Measurements from ENCODE around the gene ZNF628.

The ZNF628 gene

GRCh38 chr19:55497763-55498162 is 21.3 kb downstream of the ZNF628 start:
- no peak for DNase-seq

- no peak for DNase-seq
Measured at GRCh38 chr19:55498246-55498840, 21.9 kb downstream of the ZNF628 start.

GRCh38 chr19:55500368-55500952 is 24.0 kb downstream of the ZNF628 start:
- no peak for DNase-seq

DNA sequence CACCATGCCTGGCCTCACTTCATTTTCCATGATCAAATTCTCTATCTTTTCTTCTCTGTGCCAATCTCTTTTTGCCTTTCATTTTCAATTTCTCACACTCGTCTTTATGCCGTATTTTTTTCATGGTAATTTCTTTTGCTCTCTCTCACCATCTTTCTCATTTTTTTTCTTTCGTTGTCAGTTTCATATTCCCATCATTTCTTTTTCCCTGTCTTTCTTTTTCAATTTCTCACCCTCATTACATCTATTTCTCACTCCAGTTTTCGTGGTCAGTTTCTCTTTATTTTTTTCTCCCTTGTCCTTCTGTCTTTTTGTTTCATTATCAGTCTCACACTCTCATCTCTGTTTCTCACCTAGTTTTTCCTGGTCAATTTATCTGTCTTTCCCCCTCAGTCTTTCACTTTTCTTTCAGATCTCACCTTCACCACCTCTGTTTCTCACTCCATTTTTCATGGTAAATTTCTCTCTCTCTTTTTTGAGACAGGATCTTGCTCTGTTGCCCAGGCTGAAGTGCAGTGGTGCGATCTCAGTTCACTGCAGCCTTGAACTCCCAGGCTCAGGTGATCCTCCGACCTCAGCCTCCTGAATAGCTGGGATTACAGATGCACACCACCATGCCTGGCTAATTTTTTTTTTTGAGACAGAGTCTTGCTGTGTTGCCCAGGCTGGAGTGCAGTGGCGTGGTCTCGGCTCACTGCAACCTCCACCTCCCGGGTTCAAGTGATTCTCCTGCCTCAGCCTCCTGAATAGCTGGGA is 26.0 kb downstream of the ZNF628 start:
- no peak for DNase-seq

GRCh38 chr19:55503157-55503501 is 26.7 kb downstream of the ZNF628 start:
- no peak for DNase-seq

DNA sequence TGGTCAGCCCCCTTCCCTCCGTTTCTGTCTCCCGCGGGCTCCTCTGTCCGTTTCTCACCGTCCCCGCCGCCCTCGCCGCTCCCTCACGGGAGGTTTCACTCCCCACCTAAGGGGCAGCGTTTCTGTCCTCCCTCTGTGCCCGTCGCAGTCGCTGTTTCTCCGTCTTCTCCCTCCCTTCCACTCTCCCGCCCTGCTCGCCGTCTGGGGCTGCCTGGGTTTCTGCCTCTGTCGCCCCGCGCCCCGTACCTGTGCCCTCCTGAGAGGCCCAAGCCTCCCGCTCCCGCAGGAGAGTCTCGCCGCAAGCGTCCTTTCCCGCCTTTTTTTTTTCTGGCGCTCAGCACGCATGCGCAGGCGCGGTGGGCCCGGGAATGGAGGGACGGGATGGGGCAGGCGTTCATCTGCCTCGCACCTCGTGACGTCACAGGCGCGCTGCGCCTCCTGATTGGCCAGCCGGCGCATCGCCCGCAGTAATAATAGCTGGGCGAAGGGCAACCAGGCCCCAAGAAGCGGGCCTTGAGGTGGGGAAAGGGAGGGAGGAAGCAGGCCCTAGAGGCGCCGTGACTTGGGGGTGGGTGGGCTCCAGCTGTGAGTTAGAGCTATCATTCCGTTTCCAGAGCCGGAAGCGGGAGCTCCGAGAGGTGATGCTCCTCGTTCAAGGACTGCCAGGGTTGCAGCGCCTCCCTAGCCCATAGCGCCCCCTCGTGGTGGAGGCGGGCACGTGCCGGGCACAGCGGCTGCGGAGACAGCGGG is 27.3 kb downstream of the ZNF628 start:
- peak; percentile 95 for DNase-seq

GRCh38 chr19:55504252-55504603 is 27.8 kb downstream of the ZNF628 start:
- DNase-seq: no peak

DNA sequence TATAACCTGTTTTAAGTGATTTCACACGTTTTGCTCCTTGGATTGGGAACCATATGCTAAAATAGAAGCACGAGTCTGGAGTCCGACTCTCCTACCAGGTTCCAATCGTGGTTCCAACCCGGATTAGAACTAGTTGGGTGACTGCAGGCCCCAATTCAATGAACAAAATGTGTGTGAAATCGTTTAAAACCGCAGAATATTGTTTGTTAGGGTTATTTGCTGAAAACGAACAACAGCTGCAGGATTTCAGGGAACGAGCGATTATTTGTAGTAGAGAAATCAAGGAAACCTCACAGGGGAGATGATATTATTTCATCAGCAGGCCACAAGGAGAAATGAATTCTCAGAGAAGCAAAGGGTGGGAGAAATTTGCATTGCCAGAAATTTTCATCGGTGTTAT is 28.6 kb downstream of the ZNF628 start:
- DNase-seq: no peak

DNA sequence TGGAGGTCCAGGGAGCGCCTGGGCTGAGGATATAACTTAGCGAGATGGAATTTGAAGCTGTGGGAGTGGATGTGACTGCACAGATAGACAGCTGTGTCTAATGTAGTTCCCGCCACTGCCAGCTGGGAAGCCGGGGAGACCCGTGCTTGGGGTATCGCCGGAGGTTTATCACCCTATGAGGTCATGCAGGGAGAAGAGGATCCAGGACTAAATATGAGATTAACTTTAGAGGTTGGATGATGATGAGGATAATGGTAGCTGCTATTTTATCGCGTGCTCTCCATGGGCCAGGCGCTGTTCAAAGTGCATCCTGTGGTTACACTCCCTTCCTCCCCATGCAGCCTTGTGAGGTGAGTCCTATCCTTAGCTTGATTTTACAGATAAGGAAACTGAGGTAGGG is 31.7 kb downstream of the ZNF628 start:
- DNase-seq: no peak

DNA sequence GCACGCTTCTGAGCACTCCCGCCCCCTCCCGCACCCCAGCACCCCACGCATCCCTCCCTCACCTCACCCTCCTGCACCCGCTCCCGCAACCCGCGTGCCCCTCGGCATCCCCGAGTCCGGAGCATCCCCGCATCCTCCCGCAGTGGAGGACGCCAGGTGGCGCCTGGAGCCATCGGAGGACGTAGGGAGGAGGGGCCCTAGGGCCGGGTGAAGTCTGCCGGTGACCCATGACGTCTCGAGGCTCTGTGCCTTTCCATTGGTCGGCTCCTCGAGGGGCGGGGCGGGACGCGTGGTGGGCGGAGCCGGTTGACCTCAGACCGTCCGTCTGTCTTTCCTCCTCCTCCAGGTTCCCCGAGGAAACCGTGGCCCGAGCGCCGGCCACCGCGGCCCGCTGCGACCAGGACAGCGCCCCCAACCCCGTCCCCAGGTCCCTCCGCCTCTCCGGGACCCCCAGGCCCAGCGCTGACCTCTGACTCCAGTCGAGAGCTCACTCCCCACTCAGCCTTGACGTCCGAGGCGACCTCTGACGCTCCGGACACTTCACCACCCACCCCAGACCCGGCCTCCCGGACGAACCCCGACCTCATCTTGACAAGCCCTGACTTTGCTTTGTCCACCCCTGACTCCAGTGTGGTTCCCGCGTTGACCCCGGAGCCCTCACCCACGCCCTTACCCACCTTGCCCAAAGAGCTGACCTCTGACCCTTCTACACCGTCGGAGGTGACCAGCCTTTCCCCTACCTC is 40.6 kb downstream of the ZNF628 start:
- peak; percentile 92 for DNase-seq

DNA sequence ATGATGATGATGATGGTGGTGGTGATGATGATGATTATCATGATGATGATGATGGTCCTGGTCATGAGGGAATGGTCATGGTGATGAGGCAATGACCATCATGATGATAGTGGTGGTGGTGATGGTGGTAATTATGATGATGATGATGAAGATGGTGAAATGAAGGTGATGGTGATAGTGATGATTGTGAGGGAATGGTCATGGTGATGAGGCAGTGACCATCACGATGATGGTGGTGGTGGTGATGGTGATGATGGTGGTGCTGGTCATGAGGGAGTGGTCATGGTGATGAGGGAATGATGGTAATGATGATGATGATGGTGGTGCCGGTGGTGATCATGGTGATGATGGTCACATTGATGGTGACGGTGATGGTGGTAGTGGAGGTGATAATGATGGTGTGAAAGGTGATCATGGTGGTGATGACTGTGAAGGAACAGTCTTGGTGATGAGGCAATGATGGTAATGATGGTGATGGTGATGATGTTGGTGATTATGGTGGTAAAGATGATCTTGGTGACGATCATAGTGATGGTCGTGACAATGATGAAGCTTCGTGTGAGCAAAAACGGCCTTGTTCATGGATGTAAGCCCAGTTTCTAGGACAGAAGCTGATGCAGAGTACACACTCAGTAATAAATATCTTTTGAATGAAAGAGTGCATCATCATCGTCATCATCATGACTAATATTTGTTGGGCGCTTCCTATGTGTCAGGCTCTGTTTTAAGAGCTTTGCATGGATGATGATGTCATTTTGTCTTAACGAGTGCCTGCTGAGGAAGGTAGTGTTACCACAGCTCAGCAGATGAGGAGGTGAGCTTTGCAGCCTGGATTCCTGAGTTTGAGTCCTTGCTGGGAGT is 43.3 kb downstream of the ZNF628 start:
- DNase-seq: no peak

DNA sequence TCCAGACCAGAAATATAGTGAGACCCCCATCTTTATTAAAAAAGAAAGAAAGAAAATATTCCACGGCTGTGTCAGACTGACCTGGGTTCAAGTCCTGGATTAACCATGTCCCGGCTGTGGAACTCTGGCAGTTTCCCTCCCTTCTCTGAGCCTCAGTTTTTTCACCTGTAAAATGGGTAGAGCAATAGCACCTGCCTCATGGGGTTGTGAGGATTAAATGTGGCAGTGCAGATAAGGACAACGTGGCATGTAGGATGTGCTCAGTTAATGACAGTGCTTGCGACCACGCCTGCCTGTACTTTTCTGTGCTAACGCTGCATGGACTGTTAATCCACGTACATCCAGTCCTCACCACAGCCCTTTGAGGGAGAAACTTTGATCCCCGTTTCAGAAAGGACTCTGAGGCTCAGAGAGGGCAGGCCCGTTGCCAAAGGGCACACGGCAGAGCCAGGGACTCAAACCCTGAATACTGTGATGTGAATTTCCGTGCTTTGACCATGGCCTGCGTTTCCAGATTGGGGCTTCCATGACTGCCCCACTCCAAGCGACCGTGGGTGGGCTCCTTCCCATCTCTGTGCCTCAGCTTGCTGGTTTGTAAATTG is 44.4 kb downstream of the ZNF628 start:
- no peak for DNase-seq

DNA sequence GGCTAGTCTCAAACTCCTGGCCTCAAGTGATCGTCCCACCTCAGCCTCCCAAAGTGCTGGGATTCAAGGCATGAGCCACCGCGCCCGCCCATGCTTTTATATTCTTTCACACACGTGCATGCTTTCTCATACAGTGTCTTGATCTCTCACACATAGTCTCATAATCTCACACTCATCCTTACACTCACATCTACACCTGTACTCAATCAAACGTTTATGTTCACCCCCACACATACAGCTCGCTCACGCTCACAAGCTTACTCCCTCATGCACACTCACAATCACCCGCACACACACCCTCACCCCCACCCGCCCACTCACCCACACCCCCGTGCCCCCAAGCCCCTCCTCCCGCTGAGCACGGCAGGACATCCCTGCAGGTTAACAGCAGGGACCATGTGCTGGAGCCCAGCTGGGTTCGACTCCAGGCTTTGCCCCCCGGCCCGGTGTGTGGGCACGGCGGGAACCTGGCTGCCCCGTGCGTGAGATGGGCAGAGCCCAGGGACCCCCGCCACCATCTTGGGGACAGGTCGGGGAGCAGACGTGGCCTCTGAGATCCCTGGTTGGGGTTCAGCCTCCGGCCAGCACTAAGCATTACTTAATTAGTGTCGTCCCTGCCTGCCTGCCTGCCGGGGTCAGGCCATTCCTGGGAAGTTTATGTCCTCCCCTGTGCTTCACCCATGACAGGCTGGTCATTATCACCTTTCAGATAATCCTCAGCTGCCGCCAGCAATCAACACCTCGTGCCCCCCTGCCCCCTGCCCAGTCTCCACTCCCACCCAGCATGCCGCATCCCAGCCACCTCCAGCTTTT is 49.1 kb downstream of the ZNF628 start:
- no peak for DNase-seq

DNA sequence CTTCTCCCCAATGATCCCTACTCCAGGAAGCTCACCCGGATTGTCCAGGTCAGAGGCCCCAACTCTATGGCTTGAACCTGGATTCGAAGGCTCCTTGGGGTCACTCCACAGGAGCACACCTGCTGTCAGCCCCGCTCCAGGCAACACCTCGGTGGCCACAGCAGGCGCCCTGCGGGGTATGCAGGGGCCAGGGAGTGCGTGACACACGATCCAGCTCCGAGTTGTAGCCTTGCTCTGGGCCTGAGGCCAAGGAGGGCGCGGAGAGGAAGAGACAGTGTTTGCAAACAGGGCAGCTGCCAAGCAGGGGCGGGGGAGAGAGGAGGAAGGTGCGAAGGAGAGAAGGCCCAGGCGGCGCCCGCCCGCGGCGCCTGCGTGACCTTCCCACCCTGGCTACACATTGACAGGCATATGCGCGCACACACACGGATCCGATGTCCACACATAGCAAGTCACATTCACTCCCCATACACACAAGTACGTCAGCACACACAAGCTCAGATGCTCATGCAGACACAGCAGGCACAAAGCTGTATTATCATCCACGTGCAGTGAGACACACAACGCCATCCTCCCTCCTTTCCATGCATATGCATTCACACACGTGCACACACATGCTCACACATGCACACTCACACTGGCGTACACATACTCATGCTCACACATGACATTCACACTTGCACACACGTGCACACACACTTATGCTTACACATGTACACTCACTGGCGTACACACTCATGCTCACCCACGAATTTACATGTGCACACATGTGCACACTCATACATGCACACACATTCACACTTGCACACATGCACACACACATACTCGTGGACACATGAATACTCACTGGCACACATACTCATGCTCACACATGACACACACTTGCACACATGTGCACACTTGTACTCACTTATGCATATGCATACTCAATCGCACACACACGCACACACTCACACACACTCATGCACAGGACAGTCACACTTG is 50.1 kb downstream of the ZNF628 start:
- no peak for DNase-seq

DNA sequence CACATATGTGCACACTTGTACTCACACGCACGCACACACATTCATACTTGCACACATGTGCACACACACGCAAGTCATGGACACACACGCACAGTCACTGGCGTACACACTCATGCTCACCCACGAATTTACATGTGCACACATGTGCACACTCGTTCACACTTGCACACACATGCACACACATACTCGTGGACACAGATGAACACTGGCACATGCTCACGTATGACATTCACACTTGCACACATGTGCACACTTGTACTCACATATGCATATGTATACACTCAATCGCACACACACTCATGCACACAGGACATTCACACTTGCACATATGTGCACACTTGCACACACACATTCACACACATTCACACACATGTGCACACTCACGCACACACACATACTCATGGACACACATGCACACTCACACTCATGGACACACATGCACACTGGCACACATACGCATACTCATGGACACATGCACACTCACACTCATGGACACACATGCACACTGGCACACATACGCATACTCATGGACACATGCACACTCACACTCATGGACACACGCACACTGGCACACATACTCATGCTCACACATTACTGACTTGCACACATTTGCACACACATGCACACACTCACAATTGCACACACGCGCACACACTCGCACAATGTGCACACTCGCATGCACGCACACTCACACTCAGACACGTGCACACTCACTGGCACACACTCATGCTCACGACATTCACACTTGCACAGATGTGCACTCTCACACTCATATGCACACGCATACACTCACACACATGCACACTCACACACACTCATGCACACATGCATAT is 51.0 kb downstream of the ZNF628 start:
- DNase-seq: no peak

DNA sequence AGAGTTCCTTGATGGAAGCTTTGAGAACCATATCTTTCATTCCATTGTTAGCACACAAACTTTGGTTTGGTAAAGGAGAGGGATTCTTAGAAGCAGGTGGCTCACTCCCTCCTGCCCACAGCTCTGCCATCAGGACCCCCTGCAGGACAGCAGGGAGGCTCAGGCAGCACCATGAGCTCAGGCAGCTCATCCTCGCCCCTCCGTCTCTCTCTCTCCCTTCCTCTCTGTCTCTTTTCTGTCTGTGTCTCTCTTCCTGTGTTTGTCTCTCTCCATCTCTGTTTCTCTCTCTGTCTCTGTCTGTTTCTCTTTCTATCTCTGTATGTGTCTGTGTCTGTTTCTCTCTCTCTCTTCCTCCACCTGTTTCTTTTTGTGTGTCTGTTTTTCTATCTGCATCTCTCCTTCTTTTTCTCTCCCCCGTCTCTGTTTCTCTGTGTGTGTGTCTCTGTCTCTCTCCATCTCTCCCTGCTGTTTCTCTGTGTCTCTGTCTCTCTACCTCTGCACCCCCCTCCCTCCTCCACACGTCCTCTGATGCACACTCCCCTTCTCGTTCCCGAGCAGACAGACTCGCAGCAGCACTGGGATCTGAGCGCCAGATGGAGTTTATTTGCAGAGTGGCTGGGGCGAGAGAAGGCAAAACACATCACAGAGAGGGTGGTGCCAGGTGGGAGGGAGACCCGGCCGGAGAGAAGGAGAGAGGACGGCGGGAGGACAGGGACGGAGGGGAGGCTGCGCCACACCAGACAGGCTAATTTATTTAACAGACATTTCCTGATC is 51.8 kb downstream of the ZNF628 start:
- DNase-seq: no peak

GRCh38 chr19:55529636-55530234 is 53.3 kb downstream of the ZNF628 start:
- no peak for DNase-seq
